Psoas muscle (tissue), 8 donors: ENCODE data around the gene EYS. TPM values are rescaled to one million over a fixed set of nuclear protein-coding genes. Genes with fewer than 3 reads are reported as not detected.

Experiments
- ATAC-seq, 4 donors: fragments of 200-7000 bp; cut with Tn5 transposase; one replicate each; pipeline ENCODE4 v1.9.1; 2020; ENCODE audit warnings: moderate library complexity in 3 of 4, mild to moderate bottlenecking in 2 of 4
- DNase-seq, 2 donors: peaks; one replicate each; pipeline ENCODE4 v3.0.0-alpha.2; 2020
- H3K27ac ChIP-seq: fragments of 200-600 bp; one replicate; pipeline ENCODE4 v1.8.0; 2022
- H3K27me3 ChIP-seq, 3 donors: fragments of 200-600 bp in 1 of 3; one replicate each; pipeline versions ENCODE4 v1.6.1 to v1.8.0; 2013 to 2022; ENCODE audit warnings: low read length in 2 of 3, mild to moderate bottlenecking in 2 of 3, moderate library complexity in 1 of 3; ENCODE audit not compliant: insufficient read depth in 3 of 3
- H3K36me3 ChIP-seq, 2 donors: fragments of 200-600 bp in 1 of 2; one replicate each; pipeline versions ENCODE4 v1.6.1 to v1.8.0; 2013 to 2022; ENCODE audit warnings: low read depth in 1 of 2, mild to moderate bottlenecking in 1 of 2, moderate library complexity in 1 of 2; ENCODE audit not compliant: insufficient read depth in 1 of 2
- H3K4me1 ChIP-seq: fragments of 200-600 bp; one replicate; pipeline ENCODE4 v1.8.0; 2022
- H3K4me3 ChIP-seq: fragments of 200-600 bp; one replicate; pipeline ENCODE4 v1.8.0; 2022; ENCODE audit warnings: mild to moderate bottlenecking
- H3K9me3 ChIP-seq: fragments of 200-600 bp; one replicate; pipeline ENCODE4 v1.8.0; 2022
- WGBS, 3 donors: extraction: QIAGEN DNeasy Blood & Tissue Kit; methylation state at CpG; one replicate each; pipeline versions ENCODE4 v1.1.6 to v1.1.7; 2013; 5-methylcytosine and 5-hydroxymethylcytosine counted together
- intact Hi-C, 2 donors: fragments of 100-400 bp; cut with DNase I; formaldehyde crosslinking; loops; one replicate each; pipeline versions ENCODE4 v1.11.0 to v1.14.2; 2022
- polyA plus RNA-seq, 3 donors: library from polyadenylated mRNA; stranded (reverse); fragments of 200-250 nt; gene quantifications; one replicate each; pipeline ENCODE4 v1.2.3, GENCODE V29; 2013
- total RNA-seq, 4 donors: library from RNA; stranded (reverse); fragmentation: NEBNext Ultra II Directional in 2 of 4; extraction: Animal tissue kit (Norgen Biotek cat#: 25700) in 2 of 4; gene quantifications; one replicate each; pipeline versions ENCODE4 v1.2.1 to v1.2.4, GENCODE V29; 2021 to 2023
- TF ChIP-seq, protein P1 (sequence below): fragments of 200-600 bp; IDR thresholded peaks from one replicate; pipeline ENCODE4 v1.8.0; 2022; ENCODE audit warnings: antibody characterized with exemption
- donor health status: healthy with polysubstance abuse.
- donor health status: DM: no; HTN: no; CAD: no; lungs with moderate emphysema.
- donor health status: Bipolar disorder and iron deficiency.
- donor health status: healthy.
- donor health status: DM: yes; HTN: yes; CAD: no.
- donor health status: DM: no; HTN: no; CAD: no.
- donor health status: DM: no; HTN: no; CAD: no.
- donor health status: DM: yes; HTN: yes; CAD: no.

The EYS gene
- total and polyA plus RNA-seq, 7 donors, result under 0.01 TPM; not detected in 6

GRCh38 chr6:63685446-63686379 lies 2021.3 kb downstream of the EYS start:
- no peaks in the 10 kb centered on the region for H3K4me1 ChIP-seq
- 91 to 97% (median 91%) methylated on average over 4 of the region's 4 CpGs for WGBS, 3 donors
- H3K9me3 ChIP-seq, result no peaks in the 10 kb centered on the region
- no peaks in the 10 kb centered on the region for H3K27me3 ChIP-seq
- ATAC-seq (no peak), DNase-seq (no peak)
- H3K36me3 ChIP-seq, result peaks cover 5 to 21% of the 10 kb centered on the region in 2 donors
- H3K4me3 ChIP-seq, result no peak overlapping the region
- intact Hi-C loops, result no loop called here
- H3K27ac ChIP-seq, result no peak overlapping the region
- TF ChIP-seq, protein P1, sequence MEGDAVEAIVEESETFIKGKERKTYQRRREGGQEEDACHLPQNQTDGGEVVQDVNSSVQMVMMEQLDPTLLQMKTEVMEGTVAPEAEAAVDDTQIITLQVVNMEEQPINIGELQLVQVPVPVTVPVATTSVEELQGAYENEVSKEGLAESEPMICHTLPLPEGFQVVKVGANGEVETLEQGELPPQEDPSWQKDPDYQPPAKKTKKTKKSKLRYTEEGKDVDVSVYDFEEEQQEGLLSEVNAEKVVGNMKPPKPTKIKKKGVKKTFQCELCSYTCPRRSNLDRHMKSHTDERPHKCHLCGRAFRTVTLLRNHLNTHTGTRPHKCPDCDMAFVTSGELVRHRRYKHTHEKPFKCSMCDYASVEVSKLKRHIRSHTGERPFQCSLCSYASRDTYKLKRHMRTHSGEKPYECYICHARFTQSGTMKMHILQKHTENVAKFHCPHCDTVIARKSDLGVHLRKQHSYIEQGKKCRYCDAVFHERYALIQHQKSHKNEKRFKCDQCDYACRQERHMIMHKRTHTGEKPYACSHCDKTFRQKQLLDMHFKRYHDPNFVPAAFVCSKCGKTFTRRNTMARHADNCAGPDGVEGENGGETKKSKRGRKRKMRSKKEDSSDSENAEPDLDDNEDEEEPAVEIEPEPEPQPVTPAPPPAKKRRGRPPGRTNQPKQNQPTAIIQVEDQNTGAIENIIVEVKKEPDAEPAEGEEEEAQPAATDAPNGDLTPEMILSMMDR, result no peak

GRCh38 chr6:63683071-63683603 lies 2023.9 kb downstream of the EYS start:
- no peak overlapping the region for H3K4me3 ChIP-seq
- TF ChIP-seq, protein P1, result no peak
- 88 to 92% (median 90%) methylated on average over 1 of the region's 1 CpG for WGBS, 3 donors
- DNase-seq (no peak), ATAC-seq (no peak)
- no peaks in the 10 kb centered on the region for H3K27me3 ChIP-seq
- no peak overlapping the region for H3K27ac ChIP-seq
- no peaks in the 10 kb centered on the region for H3K9me3 ChIP-seq
- intact Hi-C loops, result loop anchor here in 1 of 2 donors (5.0 kb wide), 1 partner anchor 34 kb away; no protein-coding TSS in a partner anchor
- peaks cover 5 to 21% of the 10 kb centered on the region in 2 donors for H3K36me3 ChIP-seq
- peaks cover under 1% of the 10 kb centered on the region for H3K4me1 ChIP-seq

- H3K4me3 ChIP-seq, result no peak overlapping the region
Measured at GRCh38 chr6:63677282-63677681, 2029.7 kb downstream of the EYS start.

GRCh38 chr6:63676412-63677114 lies 2030.5 kb downstream of the EYS start:
- TF ChIP-seq, protein P1, result no peak
- Histone ChIP-seq H3K36me3 (no peaks in the 10 kb centered on the region), H3K27ac (peak overlapping the region; percentile 11), H3K9me3 (no peaks in the 10 kb centered on the region), H3K4me1 (peaks cover 46% of the 10 kb centered on the region), H3K4me3 (no peak overlapping the region), H3K27me3 (no peaks in the 10 kb centered on the region)
- DNase-seq (no peak), ATAC-seq (no peak)
- intact Hi-C loops, result loop anchor here in 1 of 2 donors (5.0 kb wide), 1 partner anchor 34 kb away; no protein-coding TSS in a partner anchor
- WGBS, 3 donors, result 86 to 88% (median 87%) methylated on average over 3 of the region's 3 CpGs

More at GRCh38 chr6:63677282-63677681, 2029.7 kb downstream of the EYS start:
- TF ChIP-seq, protein P1, result no peak
- peak overlapping the region; percentile 11 for H3K27ac ChIP-seq
- peaks cover 44% of the 10 kb centered on the region for H3K4me1 ChIP-seq
- WGBS, 3 donors, result 57 to 75% (median 68%) methylated on average over 1 of the region's 1 CpG
- peak in 1 of 4 donors; percentile 39 for ATAC-seq
- no peaks in the 10 kb centered on the region for H3K9me3 ChIP-seq
- no peaks in the 10 kb centered on the region for H3K36me3 ChIP-seq
- no peak for DNase-seq
- H3K27me3 ChIP-seq, result no peaks in the 10 kb centered on the region
- intact Hi-C loops, result loop anchor here in 1 of 2 donors (5.0 kb wide), 1 partner anchor 35 kb away; no protein-coding TSS in a partner anchor
